H9 (cell line): ENCODE data around the gene SH3GL3. TPM values are rescaled to one million over a fixed set of nuclear protein-coding genes. Genes with fewer than 3 reads are reported as not detected.

ENCODE experiments used
- DNase-seq: peaks from one replicate; pipeline ENCODE4 v3.0.0-alpha.2; 2017
- H2AFZ ChIP-seq: one replicate; pipeline ENCODE4 v1.6.1; 2013; ENCODE audit warnings: mild to moderate bottlenecking, low read length, control low read depth, moderate library complexity
- H2AK5ac ChIP-seq: 2 replicates; pipeline ENCODE4 v1.6.1; 2013; ENCODE audit warnings: low read length, control low read depth, mixed read lengths; ENCODE audit not compliant: insufficient read length
- H2BK120ac ChIP-seq: one replicate; pipeline ENCODE4 v1.6.1; 2013; ENCODE audit warnings: low read depth, mild to moderate bottlenecking, low read length, control low read depth, inconsistent platforms; ENCODE audit not compliant: poor library complexity, severe bottlenecking
- H2BK12ac ChIP-seq: 2 replicates; pipeline ENCODE4 v1.6.1; 2013; ENCODE audit warnings: low read length, control low read depth, mixed read lengths, low read depth; ENCODE audit not compliant: insufficient read length
- H2BK15ac ChIP-seq: 2 replicates; pipeline ENCODE4 v1.6.1; 2013; ENCODE audit warnings: low read depth, low read length, control low read depth
- H2BK20ac ChIP-seq: one replicate; pipeline ENCODE4 v1.6.1; 2013; ENCODE audit warnings: low read depth, mild to moderate bottlenecking, low read length, control low read depth, inconsistent platforms; ENCODE audit not compliant: poor library complexity, severe bottlenecking
- H2BK5ac ChIP-seq: 2 replicates; pipeline ENCODE4 v1.6.1; 2013; ENCODE audit warnings: low read length, control low read depth, mixed read lengths; ENCODE audit not compliant: insufficient read length
- H3K14ac ChIP-seq: 2 replicates; pipeline ENCODE4 v1.6.1; 2013; ENCODE audit warnings: low read length, control low read depth; ENCODE audit not compliant: insufficient read depth
- H3K18ac ChIP-seq: 2 replicates; pipeline ENCODE4 v1.6.1; 2013; ENCODE audit warnings: low read depth, mild to moderate bottlenecking, mixed read lengths, low read length, control low read depth; ENCODE audit not compliant: insufficient read length
- H3K23ac ChIP-seq: 2 replicates; pipeline ENCODE4 v1.6.1; 2013; ENCODE audit warnings: low read length, control low read depth, mixed read lengths, low read depth; ENCODE audit not compliant: insufficient read length
- H3K23me2 ChIP-seq: 2 replicates; pipeline ENCODE4 v1.6.1; 2013; ENCODE audit warnings: low read depth, mild to moderate bottlenecking, mixed read lengths, low read length, control low read depth; ENCODE audit not compliant: insufficient read length, poor library complexity, severe bottlenecking
- H3K27ac ChIP-seq: 2 replicates; pipeline ENCODE4 v1.5.1; 2013; ENCODE audit warnings: low read length, control low read depth, mixed read lengths, low read depth; ENCODE audit not compliant: insufficient read length
- H3K27me3 ChIP-seq: 2 replicates; pipeline ENCODE4 v1.6.1; 2013; ENCODE audit warnings: low read length, control low read depth, inconsistent platforms; ENCODE audit not compliant: insufficient read depth
- H3K4ac ChIP-seq: 2 replicates; pipeline ENCODE4 v1.6.1; 2013; ENCODE audit warnings: low read depth, mild to moderate bottlenecking, control low read depth, inconsistent platforms, low read length, moderate library complexity
- H3K4me1 ChIP-seq: 2 replicates; pipeline ENCODE4 v1.6.1; 2013; ENCODE audit warnings: low read length, control low read depth, inconsistent platforms; ENCODE audit not compliant: insufficient read depth
- H3K4me2 ChIP-seq: 2 replicates; pipeline ENCODE4 v1.6.1; 2013; ENCODE audit warnings: low read length, control low read depth, mixed read lengths; ENCODE audit not compliant: insufficient read length, insufficient read depth
- H3K56ac ChIP-seq: 2 replicates; pipeline ENCODE4 v1.6.1; 2013; ENCODE audit warnings: low read depth, mild to moderate bottlenecking, mixed read lengths, low read length, control low read depth; ENCODE audit not compliant: insufficient read length
- H3K79me1 ChIP-seq: 2 replicates; pipeline ENCODE4 v1.6.1; 2013; ENCODE audit warnings: low read depth, mild to moderate bottlenecking, moderate library complexity, low read length, control low read depth, inconsistent platforms; ENCODE audit not compliant: insufficient read depth, poor library complexity, severe bottlenecking
- H3K79me2 ChIP-seq: 2 replicates; pipeline ENCODE4 v1.6.1; 2013; ENCODE audit warnings: low read length, control low read depth, inconsistent platforms; ENCODE audit not compliant: insufficient read depth
- H3K9ac ChIP-seq: 2 replicates; pipeline ENCODE4 v1.6.1; 2013; ENCODE audit warnings: low read length, control low read depth, mixed read lengths; ENCODE audit not compliant: insufficient read length; ENCODE audit errors: extremely low read depth
- H3K9me3 ChIP-seq: one replicate; pipeline ENCODE4 v1.6.1; 2013; ENCODE audit warnings: low read depth, low read length, inconsistent platforms; ENCODE audit not compliant: control insufficient read depth
- H3T11ph ChIP-seq: one replicate; pipeline ENCODE4 v1.6.1; 2013; ENCODE audit warnings: mild to moderate bottlenecking, low read length, control low read depth, inconsistent platforms
- H4K20me1 ChIP-seq: one replicate; pipeline ENCODE4 v1.6.1; 2013; ENCODE audit not compliant: control insufficient read depth, insufficient read length, insufficient read depth
- H4K5ac ChIP-seq: 2 replicates; pipeline ENCODE4 v1.6.1; 2013; ENCODE audit warnings: low read depth, mild to moderate bottlenecking, mixed read lengths, low read length, control low read depth; ENCODE audit not compliant: insufficient read length
- H4K8ac ChIP-seq: replicated peaks from 2 replicates; pipeline ENCODE4 v1.6.1; 2013; ENCODE audit warnings: low read length, control low read depth, mixed read lengths, low read depth; ENCODE audit not compliant: insufficient read length
- H4K91ac ChIP-seq: 2 replicates; pipeline ENCODE4 v1.6.1; 2013; ENCODE audit warnings: low read depth, mild to moderate bottlenecking, moderate library complexity, mixed read lengths, low read length, control low read depth; ENCODE audit not compliant: insufficient read length
- H3K27ac Mint-ChIP-seq, 3 experiments: 2 replicates in 2 of 3; 3 replicates in 1 of 3; pipeline ENCODE4 v1.8.0; 2020 to 2021; ENCODE audit warnings: mixed read lengths in 3 of 3, mild to moderate bottlenecking in 1 of 3, moderate library complexity in 1 of 3
- H3K27me3 Mint-ChIP-seq: 2 replicates; pipeline ENCODE4 v1.8.0; 2021; ENCODE audit warnings: low read depth, mild to moderate bottlenecking, moderate library complexity, mixed read lengths
- H3K36me3 Mint-ChIP-seq, 3 experiments: 2 replicates in 2 of 3; 3 replicates in 1 of 3; pipeline ENCODE4 v1.8.0; 2020 to 2021; ENCODE audit warnings: low read depth in 3 of 3, mixed read lengths in 3 of 3; ENCODE audit not compliant: insufficient read depth in 1 of 3
- H3K4me1 Mint-ChIP-seq, 2 experiments: 2 replicates each; pipeline ENCODE4 v1.8.0; 2020; ENCODE audit warnings: mixed read lengths in 2 of 2
- H3K4me3 Mint-ChIP-seq, 2 experiments: 2 replicates in 1 of 2; 3 replicates in 1 of 2; pipeline ENCODE4 v1.8.0; 2020 to 2021; ENCODE audit warnings: mild to moderate bottlenecking in 2 of 2, mixed read lengths in 2 of 2, moderate library complexity in 1 of 2
- H3K9me3 Mint-ChIP-seq, 2 experiments: 2 replicates in 1 of 2; 3 replicates in 1 of 2; pipeline ENCODE4 v1.8.0; 2020; ENCODE audit warnings: mild to moderate bottlenecking in 2 of 2, mixed read lengths in 2 of 2, moderate library complexity in 1 of 2
- CTCF ChIP-seq: fragments of 200-600 bp; sonication (generic); conservative IDR thresholded peaks from 3 replicates; pipeline ENCODE4 v1.8.0; 2021; ENCODE audit warnings: antibody characterized with exemption, mild to moderate bottlenecking
- WGBS: extraction: QIAGEN DNeasy Blood & Tissue Kit; methylation state at CpG from one replicate; pipeline ENCODE4 v1.1.7; 2013; ENCODE audit warnings: missing lambda C conversion rate, low lambda C conversion rate, mixed read lengths; ENCODE audit not compliant: insufficient read length; ENCODE audit errors: extremely low coverage; 5-methylcytosine and 5-hydroxymethylcytosine counted together
- total RNA-seq: library from RNA; stranded (reverse); gene quantifications from 2 replicates; pipeline ENCODE4 v1.2.1, GENCODE V29; 2021

SH3GL3 gene
- total RNA-seq, 1 experiment from 2014 or later, result 11.2 TPM

- H3K18ac ChIP-seq, result no peak overlapping the region
- no peak overlapping the region for H2BK12ac ChIP-seq
- no peak overlapping the region for H2AFZ ChIP-seq
- Mint-ChIP-seq H3K27ac (no peak overlapping the region; a peak in 1 of 7 replicates), H3K4me1 (no peaks in the 10 kb centered on the region), H3K4me3 (no peak overlapping the region), H3K9me3 (peaks cover 0 to 2% of the 10 kb centered on the region in 2 experiments; a peak in 1 of 5 replicates), H3K27me3 (no peaks in the 10 kb centered on the region), H3K36me3 (peaks cover 0 to 3% (median 2%) of the 10 kb centered on the region in 3 experiments; a peak in 1 of 7 replicates)
- H3K23ac ChIP-seq, result no peak overlapping the region
- no peak overlapping the region for H4K8ac ChIP-seq
- no peak overlapping the region for H3K4me2 ChIP-seq
- H3K9ac ChIP-seq, result no peak overlapping the region
- H3K56ac ChIP-seq, result no peak overlapping the region
- no peak for DNase-seq
- H4K20me1 ChIP-seq, result no peaks in the 10 kb centered on the region
- WGBS, result no CpG with 5 or more reads among the region's 5 CpGs
- H3K23me2 ChIP-seq, result no peaks in the 10 kb centered on the region
- H3T11ph ChIP-seq, result no peak overlapping the region
- H3K14ac ChIP-seq, result no peak overlapping the region
- no peak overlapping the region for H2AK5ac ChIP-seq
- H4K91ac ChIP-seq, result no peak overlapping the region
- H3K27me3 ChIP-seq, result no peaks in the 10 kb centered on the region
- no peak overlapping the region for H2BK20ac ChIP-seq
- no peak overlapping the region for H3K27ac ChIP-seq
- H3K4ac ChIP-seq, result no peak overlapping the region
- H4K5ac ChIP-seq, result no peak overlapping the region
- no peak overlapping the region for H2BK5ac ChIP-seq
- H3K79me1 ChIP-seq, result no peaks in the 10 kb centered on the region
- no peak overlapping the region for H2BK120ac ChIP-seq
- no peaks in the 10 kb centered on the region for H3K9me3 ChIP-seq
- no peak for TF ChIP-seq CTCF
- 0 out of 2 replicates have a peak overlapping the region, but pooled peaks have one; percentile 68 for H2BK15ac ChIP-seq
- H3K79me2 ChIP-seq, result no peaks in the 10 kb centered on the region
- no peaks in the 10 kb centered on the region; the same call in 1 of the 2 replicates for H3K4me1 ChIP-seq
Observed at GRCh38 chr15:83558146-83558545, 111.0 kb downstream of the SH3GL3 start.
